Bronchial epithelial cell (primary cell): ENCODE measurements around the gene TMEM94. TPM values are rescaled to one million over a fixed set of nuclear protein-coding genes. Genes with fewer than 3 reads are reported as not detected.

Experiments
- DNase-seq: peaks from one replicate; pipeline ENCODE4 v3.0.0-alpha.2; 2010; ENCODE audit warnings: low read depth
- FAIRE-seq: peaks from 2 replicates; lab custom pipeline; 2011; peaks lifted over from hg19 to GRCh38; lab: Jason Lieb, UNC
- H3K27me3 ChIP-seq: 2 replicates; pipeline ENCODE4 v1.5.1; 2011; ENCODE audit warnings: low read length; ENCODE audit not compliant: control insufficient read depth, insufficient read depth
- H3K36me3 ChIP-seq: 2 replicates; pipeline ENCODE4 v1.5.1; 2011; ENCODE audit warnings: low read length; ENCODE audit not compliant: control insufficient read depth, insufficient read depth
- H3K4me3 ChIP-seq: 2 replicates; pipeline ENCODE4 v1.5.1; 2011; ENCODE audit warnings: mild to moderate bottlenecking, low read depth, low read length, control low read depth
- total RNA-seq: library from RNA; depleted of rRNA; stranded (reverse); fragments of >200 nt; gene quantifications from 2 replicates; pipeline ENCODE4 v1.2.1, GENCODE V29; 2014
- TF ChIP-seq, protein P1 (sequence below): IDR thresholded peaks from 2 replicates; pipeline ENCODE4 v1.5.1; 2011; ENCODE audit warnings: mild to moderate bottlenecking, moderate library complexity, low read length, control low read depth, inconsistent platforms; ENCODE audit not compliant: insufficient read depth, severe bottlenecking

The TMEM94 gene
- total RNA-seq, 1 donor from 2014 or later, result 13.7 TPM

DNA sequence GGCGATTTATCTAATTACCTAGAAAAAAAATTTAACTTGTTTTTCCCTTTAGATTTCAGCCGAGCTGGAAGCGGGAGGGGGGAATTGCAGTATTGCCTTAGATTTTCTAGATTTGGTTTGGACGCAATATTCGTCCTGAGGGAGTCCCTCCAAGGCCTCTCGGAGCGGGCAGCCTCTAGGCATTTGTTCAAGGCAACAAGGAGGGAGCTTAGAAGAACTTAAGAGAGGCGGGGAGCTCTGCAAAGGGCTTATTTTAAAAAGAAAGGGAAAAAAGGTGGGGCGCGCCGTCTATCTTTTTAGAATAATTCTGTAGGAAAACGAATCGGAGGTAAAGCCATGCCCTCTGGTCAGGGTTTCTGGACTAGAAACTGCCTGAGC, 407 bp upstream of the TMEM94 start:
- TF ChIP-seq, protein P1, sequence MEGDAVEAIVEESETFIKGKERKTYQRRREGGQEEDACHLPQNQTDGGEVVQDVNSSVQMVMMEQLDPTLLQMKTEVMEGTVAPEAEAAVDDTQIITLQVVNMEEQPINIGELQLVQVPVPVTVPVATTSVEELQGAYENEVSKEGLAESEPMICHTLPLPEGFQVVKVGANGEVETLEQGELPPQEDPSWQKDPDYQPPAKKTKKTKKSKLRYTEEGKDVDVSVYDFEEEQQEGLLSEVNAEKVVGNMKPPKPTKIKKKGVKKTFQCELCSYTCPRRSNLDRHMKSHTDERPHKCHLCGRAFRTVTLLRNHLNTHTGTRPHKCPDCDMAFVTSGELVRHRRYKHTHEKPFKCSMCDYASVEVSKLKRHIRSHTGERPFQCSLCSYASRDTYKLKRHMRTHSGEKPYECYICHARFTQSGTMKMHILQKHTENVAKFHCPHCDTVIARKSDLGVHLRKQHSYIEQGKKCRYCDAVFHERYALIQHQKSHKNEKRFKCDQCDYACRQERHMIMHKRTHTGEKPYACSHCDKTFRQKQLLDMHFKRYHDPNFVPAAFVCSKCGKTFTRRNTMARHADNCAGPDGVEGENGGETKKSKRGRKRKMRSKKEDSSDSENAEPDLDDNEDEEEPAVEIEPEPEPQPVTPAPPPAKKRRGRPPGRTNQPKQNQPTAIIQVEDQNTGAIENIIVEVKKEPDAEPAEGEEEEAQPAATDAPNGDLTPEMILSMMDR, result no peak
- Histone ChIP-seq H3K36me3 (no peaks in the 10 kb centered on the region), H3K4me3 (peak overlapping the region; percentile 90), H3K27me3 (no peaks in the 10 kb centered on the region)
- FAIRE-seq (no peak), DNase-seq (no peak)

DNA sequence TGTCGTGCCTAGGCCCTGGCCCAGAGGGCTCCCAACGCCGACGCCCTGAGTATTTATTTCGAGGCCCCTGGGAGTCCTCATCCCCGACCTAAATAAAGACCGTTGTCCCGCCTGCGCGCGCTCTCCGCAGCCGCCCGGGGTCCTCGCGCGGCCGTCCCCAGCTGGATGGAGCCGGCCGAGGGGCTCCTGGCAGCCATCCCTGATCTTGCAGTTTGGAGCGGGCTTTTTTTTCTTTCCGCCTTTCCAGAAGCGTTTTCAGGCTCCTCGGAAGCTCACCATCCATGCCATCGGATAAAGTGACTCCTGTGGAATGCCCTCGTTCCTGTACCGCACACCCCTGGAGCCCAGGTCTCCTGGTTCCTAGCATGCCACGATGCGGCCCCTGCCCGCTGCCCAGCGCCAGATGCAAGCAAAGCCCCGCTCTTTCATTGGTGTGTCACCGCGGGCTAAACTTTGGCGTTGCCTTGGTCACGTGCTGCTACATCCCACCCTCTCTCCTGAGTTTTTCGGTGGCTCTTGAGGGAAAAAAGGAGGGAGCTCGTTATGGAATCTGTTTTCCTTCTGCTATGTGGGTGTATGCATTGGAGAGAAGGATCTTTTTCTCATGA, 716 bp downstream of the TMEM94 start:
- H3K4me3 ChIP-seq, result peak overlapping the region; percentile 90
- no peaks in the 10 kb centered on the region for H3K27me3 ChIP-seq
- TF ChIP-seq, protein P1, result no peak
- H3K36me3 ChIP-seq, result no peaks in the 10 kb centered on the region
- FAIRE-seq (no peak), DNase-seq (no peak)

DNA sequence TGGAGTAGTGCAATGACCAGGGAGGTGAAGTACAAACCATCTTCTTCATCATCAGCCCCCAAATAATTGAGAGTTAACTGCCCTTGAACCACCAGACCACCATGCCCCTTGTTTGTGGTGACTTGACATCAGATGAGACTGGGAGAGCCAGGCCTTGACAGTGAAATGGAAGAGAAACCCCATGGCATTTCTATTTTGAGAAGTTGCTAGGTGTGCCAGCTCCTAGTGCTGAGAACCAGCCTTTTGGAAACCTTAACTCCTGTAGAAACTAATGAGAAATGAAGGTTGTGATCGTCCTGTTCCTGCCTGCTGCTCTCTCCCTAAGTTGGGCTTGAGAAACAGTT, 2.8 kb downstream of the TMEM94 start:
- no peak for FAIRE-seq
- Histone ChIP-seq H3K36me3 (no peaks in the 10 kb centered on the region), H3K4me3 (no peak overlapping the region), H3K27me3 (no peaks in the 10 kb centered on the region)
- DNase-seq, result no peak
- TF ChIP-seq, protein P1, result no peak

DNA sequence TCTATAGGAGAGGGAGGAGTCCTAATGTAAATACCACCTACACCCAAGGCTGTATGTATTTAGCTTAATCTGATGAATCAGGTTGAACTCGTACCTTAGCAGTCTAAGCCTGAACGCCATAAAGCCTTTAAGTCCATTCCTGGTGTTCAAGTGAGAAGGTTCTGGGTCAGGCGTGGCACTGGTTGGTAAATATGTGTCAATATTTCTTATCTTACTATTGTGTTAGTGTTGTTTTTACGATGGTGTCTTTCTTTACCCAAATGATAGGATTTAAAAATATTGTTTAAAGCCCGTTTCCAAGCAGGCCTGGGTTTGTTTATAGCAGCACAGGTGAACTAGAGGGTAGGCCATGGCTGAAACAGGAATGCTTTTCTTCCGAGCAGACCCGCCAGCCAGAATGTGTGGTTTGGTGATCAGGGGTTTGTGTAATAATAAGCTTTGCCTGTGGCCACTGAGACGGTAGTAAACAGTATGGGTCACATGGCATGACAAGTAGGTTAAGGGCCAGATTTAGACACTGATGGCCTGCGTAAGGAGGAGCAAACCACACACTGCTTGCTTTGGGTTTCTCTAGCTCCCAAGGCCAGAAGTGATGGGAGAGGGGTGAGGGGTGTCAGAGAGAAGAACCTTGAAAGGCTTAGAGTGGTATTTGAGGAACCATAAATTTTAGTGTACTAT, 3.3 kb downstream of the TMEM94 start:
- TF ChIP-seq, protein P1, result no peak
- no peak overlapping the region for H3K4me3 ChIP-seq
- peak; percentile 84 for DNase-seq
- H3K36me3 ChIP-seq, result no peaks in the 10 kb centered on the region
- no peak for FAIRE-seq
- no peaks in the 10 kb centered on the region for H3K27me3 ChIP-seq

DNA sequence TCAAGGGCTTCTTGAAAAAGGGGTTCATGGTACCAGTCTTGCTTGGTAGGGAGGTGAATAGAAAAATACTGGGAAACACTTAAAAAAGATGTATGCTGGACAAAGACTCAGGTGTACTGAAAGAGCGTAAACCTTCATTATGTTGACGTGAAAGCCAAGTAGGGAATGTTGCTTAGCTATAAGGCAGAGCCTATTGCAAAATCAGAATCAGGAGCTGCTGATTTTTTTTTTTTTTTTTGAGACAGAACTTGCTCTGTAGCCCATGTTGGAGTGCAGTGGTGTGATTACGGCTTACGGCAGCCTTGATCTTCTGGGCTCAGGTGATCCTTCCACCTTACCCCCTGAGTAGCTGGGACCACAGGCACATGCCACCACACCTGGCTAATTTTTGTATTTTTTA, 3.9 kb downstream of the TMEM94 start:
- Histone ChIP-seq H3K4me3 (no peak overlapping the region), H3K36me3 (no peaks in the 10 kb centered on the region), H3K27me3 (no peaks in the 10 kb centered on the region)
- DNase-seq (no peak), FAIRE-seq (no peak)
- TF ChIP-seq, protein P1, result no peak
